ENCODE measurements around the gene TLR3.
"Not testable (repeated sequence)": the region's sequence is repeated elsewhere in the genome, so short reads cannot be mapped to it uniquely, and the experiment has no call there.

TLR3 gene

DNA sequence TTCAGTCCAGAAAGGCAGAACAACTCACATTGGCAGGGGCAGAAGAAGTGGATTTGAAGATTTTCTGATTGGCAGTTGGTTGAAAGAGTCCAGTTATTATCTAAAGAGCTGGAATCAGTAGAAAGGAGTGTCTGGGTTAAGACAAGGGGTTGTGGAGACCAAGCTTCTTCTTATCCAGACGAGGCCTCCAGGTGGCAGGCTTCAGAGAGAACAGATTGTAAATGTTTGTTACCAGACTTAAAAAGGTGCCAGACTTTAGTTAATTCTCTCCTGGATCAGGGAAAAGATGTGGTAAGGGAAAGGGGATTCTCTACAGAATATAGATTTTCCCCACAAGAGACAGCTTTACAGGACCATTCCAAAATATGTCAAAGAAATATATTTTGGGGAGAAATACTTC is 36.7 kb upstream of the TLR3 start:
- Histone ChIP-seq H3K4me3 (IDR thresholded peaks at IDR 0.05; ENCODE audit: insufficient read depth, low read depth, low read length) (no peak overlapping the region), H3K4me2 (no peak overlapping the region), H3K27ac (no peak overlapping the region), H4K20me1 (ENCODE audit: insufficient read depth) (no peaks in the 10 kb centered on the region), H3K79me2 (ENCODE audit: insufficient read depth, low read depth) (no peaks in the 10 kb centered on the region), H3K27me3 (ENCODE audit: insufficient read depth, low read depth) (no peaks in the 10 kb centered on the region), H3K9ac (no peak overlapping the region), H2AFZ (ENCODE audit: low read depth) (no peak overlapping the region), H3K4me1 (ENCODE audit: low read depth, poor library complexity, severe bottlenecking) (no peaks in the 10 kb centered on the region), H3K36me3 (ENCODE audit: insufficient read depth) (no peaks in the 10 kb centered on the region)
- TF ChIP-seq, protein P1, sequence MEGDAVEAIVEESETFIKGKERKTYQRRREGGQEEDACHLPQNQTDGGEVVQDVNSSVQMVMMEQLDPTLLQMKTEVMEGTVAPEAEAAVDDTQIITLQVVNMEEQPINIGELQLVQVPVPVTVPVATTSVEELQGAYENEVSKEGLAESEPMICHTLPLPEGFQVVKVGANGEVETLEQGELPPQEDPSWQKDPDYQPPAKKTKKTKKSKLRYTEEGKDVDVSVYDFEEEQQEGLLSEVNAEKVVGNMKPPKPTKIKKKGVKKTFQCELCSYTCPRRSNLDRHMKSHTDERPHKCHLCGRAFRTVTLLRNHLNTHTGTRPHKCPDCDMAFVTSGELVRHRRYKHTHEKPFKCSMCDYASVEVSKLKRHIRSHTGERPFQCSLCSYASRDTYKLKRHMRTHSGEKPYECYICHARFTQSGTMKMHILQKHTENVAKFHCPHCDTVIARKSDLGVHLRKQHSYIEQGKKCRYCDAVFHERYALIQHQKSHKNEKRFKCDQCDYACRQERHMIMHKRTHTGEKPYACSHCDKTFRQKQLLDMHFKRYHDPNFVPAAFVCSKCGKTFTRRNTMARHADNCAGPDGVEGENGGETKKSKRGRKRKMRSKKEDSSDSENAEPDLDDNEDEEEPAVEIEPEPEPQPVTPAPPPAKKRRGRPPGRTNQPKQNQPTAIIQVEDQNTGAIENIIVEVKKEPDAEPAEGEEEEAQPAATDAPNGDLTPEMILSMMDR (conservative IDR thresholded peaks at IDR 0.05; ENCODE audit: low read depth, low read length): no peak

DNA sequence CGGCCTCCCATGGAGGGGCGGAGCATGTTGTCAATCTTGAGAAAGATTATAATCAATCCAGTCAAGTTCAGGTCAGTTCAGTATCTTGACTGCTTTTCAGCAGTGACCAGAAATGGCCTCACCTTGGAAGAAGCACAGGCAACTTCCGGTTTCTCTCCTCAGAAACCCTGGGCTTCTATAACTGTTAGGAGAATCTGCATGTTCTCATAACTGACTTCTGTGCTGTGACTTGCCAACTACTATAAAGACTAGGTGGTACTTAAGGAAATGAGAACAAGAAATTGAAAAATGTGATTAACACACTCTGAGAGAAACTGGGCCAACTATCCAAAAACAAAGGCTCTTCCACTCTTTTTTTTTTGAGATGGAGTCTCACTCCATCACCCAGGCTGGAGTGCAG is 35.9 kb upstream of the TLR3 start:
- TF ChIP-seq, protein P1 (conservative IDR thresholded peaks at IDR 0.05; ENCODE audit: low read depth, low read length): no peak
- H3K79me2 ChIP-seq (ENCODE audit: insufficient read depth, low read depth): no peaks in the 10 kb centered on the region

DNA sequence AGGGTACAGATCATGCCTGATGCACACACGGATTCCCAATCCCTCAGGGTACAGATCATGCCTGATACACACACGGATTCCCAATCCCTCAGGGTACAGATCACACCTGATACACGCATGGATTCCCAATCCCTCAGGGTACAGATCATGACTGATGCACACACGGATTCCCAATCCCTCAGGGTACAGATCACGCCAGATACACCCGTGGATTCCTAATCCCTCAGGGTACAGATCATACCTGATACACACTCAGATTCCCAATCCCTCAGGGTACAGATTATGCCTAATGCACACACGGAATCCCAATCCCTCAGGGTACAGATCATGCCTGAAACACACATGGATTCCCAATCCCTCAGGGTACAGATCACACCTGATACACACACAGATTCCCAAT is 34.3 kb upstream of the TLR3 start:
- H3K4me3 ChIP-seq (IDR thresholded peaks at IDR 0.05; ENCODE audit: insufficient read depth, low read depth, low read length); H3K36me3 ChIP-seq (ENCODE audit: insufficient read depth); H3K27me3 ChIP-seq (ENCODE audit: insufficient read depth, low read depth); H2AFZ ChIP-seq (ENCODE audit: low read depth); H3K9ac ChIP-seq; H4K20me1 ChIP-seq (ENCODE audit: insufficient read depth); H3K27ac ChIP-seq; H3K79me2 ChIP-seq (ENCODE audit: insufficient read depth, low read depth); H3K4me1 ChIP-seq (ENCODE audit: low read depth, poor library complexity, severe bottlenecking); H3K4me2 ChIP-seq: not testable (repeated sequence)

More for the DNA sequence above, 35.9 kb upstream of the TLR3 start:
- no peak overlapping the region for H3K27ac ChIP-seq
- H3K27me3 ChIP-seq (ENCODE audit: insufficient read depth, low read depth): no peaks in the 10 kb centered on the region
- peaks cover 2% of the 10 kb centered on the region for H3K4me1 ChIP-seq (ENCODE audit: low read depth, poor library complexity, severe bottlenecking)
- no peaks in the 10 kb centered on the region for H3K36me3 ChIP-seq (ENCODE audit: insufficient read depth)
- H4K20me1 ChIP-seq (ENCODE audit: insufficient read depth): no peaks in the 10 kb centered on the region
- no peak overlapping the region for H3K4me2 ChIP-seq
- no peak overlapping the region for H3K9ac ChIP-seq
- no peak overlapping the region for H2AFZ ChIP-seq (ENCODE audit: low read depth)
- no peak overlapping the region for H3K4me3 ChIP-seq (IDR thresholded peaks at IDR 0.05; ENCODE audit: insufficient read depth, low read depth, low read length)

DNA sequence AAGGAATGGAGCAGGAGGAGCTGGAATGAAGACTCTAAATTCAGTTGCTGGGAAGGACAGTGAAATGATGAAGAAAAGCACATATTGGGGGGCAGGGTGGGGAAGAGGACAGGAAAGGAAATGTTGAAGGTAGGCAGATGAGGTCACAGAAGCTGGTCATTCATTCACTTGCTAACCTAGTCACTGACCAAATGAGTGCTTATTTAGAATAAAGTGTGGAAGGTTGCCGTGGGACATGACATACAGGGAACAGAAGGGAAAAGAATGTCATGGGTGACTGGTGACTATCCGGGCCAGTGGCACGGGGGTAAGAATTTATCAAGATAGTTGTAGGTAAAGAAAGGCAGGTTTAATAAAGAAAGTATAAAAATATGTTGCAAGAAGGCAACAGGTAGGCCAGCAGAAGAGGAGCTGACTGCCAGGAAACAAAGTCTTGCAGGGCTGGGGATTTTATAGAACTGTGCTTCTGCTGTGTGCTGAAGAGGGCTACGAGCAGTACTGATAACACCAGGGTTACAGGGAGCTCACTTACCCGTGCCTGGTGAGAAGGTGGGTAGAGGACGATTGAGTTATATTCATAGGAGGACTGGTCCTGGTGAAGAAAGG is 31.9 kb upstream of the TLR3 start:
- H3K27ac ChIP-seq: no peak overlapping the region
- H3K79me2 ChIP-seq (ENCODE audit: insufficient read depth, low read depth): no peaks in the 10 kb centered on the region
- H4K20me1 ChIP-seq (ENCODE audit: insufficient read depth): no peaks in the 10 kb centered on the region
- H3K27me3 ChIP-seq (ENCODE audit: insufficient read depth, low read depth): no peaks in the 10 kb centered on the region
- H3K9ac ChIP-seq: no peak overlapping the region
- no peak overlapping the region for H2AFZ ChIP-seq (ENCODE audit: low read depth)
- no peak overlapping the region for H3K4me2 ChIP-seq
- TF ChIP-seq, protein P1 (conservative IDR thresholded peaks at IDR 0.05; ENCODE audit: low read depth, low read length): no peak
- no peaks in the 10 kb centered on the region for H3K36me3 ChIP-seq (ENCODE audit: insufficient read depth)
- no peak overlapping the region for H3K4me3 ChIP-seq (IDR thresholded peaks at IDR 0.05; ENCODE audit: insufficient read depth, low read depth, low read length)
- H3K4me1 ChIP-seq (ENCODE audit: low read depth, poor library complexity, severe bottlenecking): peaks cover 3% of the 10 kb centered on the region
